PC-9 (cell line): ENCODE data around the gene URAD.

Source experiments
- EZH2 ChIP-seq: fragments of 200-600 bp; sonication (generic); IDR thresholded peaks from 2 replicates; pipeline ENCODE4 v1.8.0; 2017; ENCODE audit warnings: antibody characterized with exemption, low read depth
- TF ChIP-seq, protein P1 (sequence below): fragments of 200-600 bp; sonication (generic); conservative IDR thresholded peaks from 2 replicates; pipeline ENCODE4 v1.6.1; 2017; ENCODE audit warnings: mixed run types, antibody characterized with exemption, mild to moderate bottlenecking, moderate library complexity

DNA sequence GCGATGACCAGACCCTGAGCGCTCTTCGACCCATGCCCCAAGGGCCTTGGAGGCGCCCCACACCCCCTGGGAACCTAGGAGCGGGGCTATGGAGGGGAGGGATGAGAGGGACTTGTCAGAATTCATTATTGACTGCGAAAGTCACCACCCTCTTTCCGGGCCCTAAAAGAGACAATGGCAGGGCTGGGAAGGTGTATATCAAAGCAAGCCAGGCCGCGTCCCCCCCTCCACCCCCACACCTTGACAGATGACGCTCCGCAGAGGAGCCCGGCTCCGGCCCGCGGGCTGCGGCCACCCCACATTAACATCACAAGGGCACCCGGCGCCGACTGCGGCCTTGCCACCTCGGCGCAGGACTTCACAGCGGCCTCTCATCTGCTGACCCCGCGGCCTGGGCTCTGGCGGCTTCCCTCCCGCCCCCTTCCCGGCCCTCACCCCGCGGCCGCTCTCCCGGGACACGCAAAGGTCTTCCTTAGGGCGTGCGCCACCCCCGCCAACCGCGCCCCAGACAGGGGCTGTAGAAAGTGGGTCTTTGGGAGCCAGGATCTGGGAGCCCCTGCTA, 21.8 kb downstream of the URAD start:
- TF ChIP-seq, protein P1, sequence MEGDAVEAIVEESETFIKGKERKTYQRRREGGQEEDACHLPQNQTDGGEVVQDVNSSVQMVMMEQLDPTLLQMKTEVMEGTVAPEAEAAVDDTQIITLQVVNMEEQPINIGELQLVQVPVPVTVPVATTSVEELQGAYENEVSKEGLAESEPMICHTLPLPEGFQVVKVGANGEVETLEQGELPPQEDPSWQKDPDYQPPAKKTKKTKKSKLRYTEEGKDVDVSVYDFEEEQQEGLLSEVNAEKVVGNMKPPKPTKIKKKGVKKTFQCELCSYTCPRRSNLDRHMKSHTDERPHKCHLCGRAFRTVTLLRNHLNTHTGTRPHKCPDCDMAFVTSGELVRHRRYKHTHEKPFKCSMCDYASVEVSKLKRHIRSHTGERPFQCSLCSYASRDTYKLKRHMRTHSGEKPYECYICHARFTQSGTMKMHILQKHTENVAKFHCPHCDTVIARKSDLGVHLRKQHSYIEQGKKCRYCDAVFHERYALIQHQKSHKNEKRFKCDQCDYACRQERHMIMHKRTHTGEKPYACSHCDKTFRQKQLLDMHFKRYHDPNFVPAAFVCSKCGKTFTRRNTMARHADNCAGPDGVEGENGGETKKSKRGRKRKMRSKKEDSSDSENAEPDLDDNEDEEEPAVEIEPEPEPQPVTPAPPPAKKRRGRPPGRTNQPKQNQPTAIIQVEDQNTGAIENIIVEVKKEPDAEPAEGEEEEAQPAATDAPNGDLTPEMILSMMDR = no peak
- no peak for TF ChIP-seq EZH2
